Brain microvascular endothelial cell (primary cell): ENCODE data around the gene PHACTR1.

Experiments used
- DNase-seq: peaks from one replicate; pipeline ENCODE4 v3.0.0-alpha.2; 2020
- H3K27ac ChIP-seq: fragments of 250-450 bp; sonication (Bioruptor Pico); 2 replicates; pipeline ENCODE4 v1.5.1; 2020; ENCODE audit warnings: mild to moderate bottlenecking, moderate library complexity
- H3K27me3 ChIP-seq: fragments of 250-450 bp; sonication (Bioruptor Pico); replicated peaks from 2 replicates; pipeline ENCODE4 v1.5.1; 2020; ENCODE audit warnings: mild to moderate bottlenecking
- H3K36me3 ChIP-seq: fragments of 250-450 bp; sonication (Bioruptor Pico); replicated peaks from 2 replicates; pipeline ENCODE4 v1.5.1; 2020; ENCODE audit warnings: mild to moderate bottlenecking
- H3K4me3 ChIP-seq: 2 replicates; pipeline ENCODE4 v1.5.1; 2011; ENCODE audit warnings: low read depth, mild to moderate bottlenecking, control low read depth, low read length, moderate library complexity
- in situ Hi-C: cut with HindIII; loops from 2 replicates; pipeline ENCODE4 v1.10.0; 2017; ENCODE audit warnings: low sequenced_read_pairs, low pct_ligation_motif_present
- TF ChIP-seq, protein P1 (sequence below): IDR thresholded peaks from 2 replicates; pipeline ENCODE4 v1.5.1; 2011; ENCODE audit warnings: low read depth, mild to moderate bottlenecking, moderate library complexity, low read length, control low read depth, inconsistent platforms; ENCODE audit errors: missing control alignments

Gene PHACTR1

DNA sequence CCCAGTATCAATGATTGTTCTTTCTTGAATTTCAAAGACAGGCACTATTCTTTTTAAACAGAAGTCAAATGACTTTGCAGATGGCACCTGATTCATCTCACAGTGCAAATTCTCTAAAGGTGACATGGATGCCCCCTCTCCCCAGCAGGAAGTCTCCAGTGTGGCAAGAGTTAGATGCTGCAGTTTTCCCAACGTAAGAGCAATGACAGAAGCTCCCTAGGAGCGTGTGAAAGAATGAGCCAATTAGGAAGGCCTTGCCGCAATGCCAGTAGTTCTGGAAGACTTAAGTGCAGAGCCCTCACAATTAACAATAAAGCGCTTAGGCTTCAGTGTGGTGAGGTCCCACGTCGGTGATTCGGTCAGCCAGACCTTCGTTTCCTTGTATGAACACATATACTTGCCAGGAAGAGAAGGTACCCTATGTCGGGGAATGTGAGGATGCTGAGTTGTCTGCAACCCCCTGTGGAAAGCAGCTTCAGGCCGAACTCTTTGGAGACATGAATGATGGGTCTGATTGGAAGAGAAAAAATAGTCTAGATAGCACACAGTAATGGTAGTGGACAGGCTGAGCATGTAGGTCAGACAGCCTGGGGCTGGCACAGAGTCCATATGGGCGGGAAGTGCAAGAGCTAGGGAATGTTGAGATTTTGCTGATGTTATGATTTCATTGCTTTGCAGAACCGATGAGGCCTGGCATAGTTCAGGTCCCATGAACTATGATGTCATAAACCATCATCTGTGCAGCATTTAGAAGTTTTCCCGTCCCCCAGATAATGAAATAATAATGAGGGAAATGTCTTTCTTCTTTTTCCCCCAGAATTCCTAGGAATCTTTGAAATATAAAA is 132.6 kb downstream of the PHACTR1 start:
- Histone ChIP-seq H3K27ac (no peak overlapping the region), H3K4me3 (no peak overlapping the region), H3K27me3 (no peaks in the 10 kb centered on the region), H3K36me3 (no peaks in the 10 kb centered on the region)
- TF ChIP-seq, protein P1, sequence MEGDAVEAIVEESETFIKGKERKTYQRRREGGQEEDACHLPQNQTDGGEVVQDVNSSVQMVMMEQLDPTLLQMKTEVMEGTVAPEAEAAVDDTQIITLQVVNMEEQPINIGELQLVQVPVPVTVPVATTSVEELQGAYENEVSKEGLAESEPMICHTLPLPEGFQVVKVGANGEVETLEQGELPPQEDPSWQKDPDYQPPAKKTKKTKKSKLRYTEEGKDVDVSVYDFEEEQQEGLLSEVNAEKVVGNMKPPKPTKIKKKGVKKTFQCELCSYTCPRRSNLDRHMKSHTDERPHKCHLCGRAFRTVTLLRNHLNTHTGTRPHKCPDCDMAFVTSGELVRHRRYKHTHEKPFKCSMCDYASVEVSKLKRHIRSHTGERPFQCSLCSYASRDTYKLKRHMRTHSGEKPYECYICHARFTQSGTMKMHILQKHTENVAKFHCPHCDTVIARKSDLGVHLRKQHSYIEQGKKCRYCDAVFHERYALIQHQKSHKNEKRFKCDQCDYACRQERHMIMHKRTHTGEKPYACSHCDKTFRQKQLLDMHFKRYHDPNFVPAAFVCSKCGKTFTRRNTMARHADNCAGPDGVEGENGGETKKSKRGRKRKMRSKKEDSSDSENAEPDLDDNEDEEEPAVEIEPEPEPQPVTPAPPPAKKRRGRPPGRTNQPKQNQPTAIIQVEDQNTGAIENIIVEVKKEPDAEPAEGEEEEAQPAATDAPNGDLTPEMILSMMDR, result no peak
- peak; percentile 9 for DNase-seq
- in situ Hi-C loops, result no loop called here

GRCh38 chr6:12849809-12850198 is 133.2 kb downstream of the PHACTR1 start:
- in situ Hi-C loops, result no loop called here
- Histone ChIP-seq H3K27me3 (no peaks in the 10 kb centered on the region), H3K27ac (no peak overlapping the region), H3K4me3 (no peak overlapping the region), H3K36me3 (no peaks in the 10 kb centered on the region)
- DNase-seq, result peak; percentile 5
- TF ChIP-seq, protein P1, result no peak

GRCh38 chr6:12851123-12851695 is 134.6 kb downstream of the PHACTR1 start:
- Histone ChIP-seq H3K4me3 (no peak overlapping the region), H3K27ac (no peak overlapping the region), H3K36me3 (no peaks in the 10 kb centered on the region), H3K27me3 (no peaks in the 10 kb centered on the region)
- DNase-seq, result no peak
- TF ChIP-seq, protein P1, result no peak
- in situ Hi-C loops, result no loop called here

GRCh38 chr6:12861603-12862002 is 145.0 kb downstream of the PHACTR1 start:
- in situ Hi-C loops, result no loop called here
- Histone ChIP-seq H3K4me3 (no peak overlapping the region), H3K27me3 (no peaks in the 10 kb centered on the region), H3K36me3 (no peaks in the 10 kb centered on the region), H3K27ac (no peak overlapping the region)
- TF ChIP-seq, protein P1, result no peak
- DNase-seq, result no peak

DNA sequence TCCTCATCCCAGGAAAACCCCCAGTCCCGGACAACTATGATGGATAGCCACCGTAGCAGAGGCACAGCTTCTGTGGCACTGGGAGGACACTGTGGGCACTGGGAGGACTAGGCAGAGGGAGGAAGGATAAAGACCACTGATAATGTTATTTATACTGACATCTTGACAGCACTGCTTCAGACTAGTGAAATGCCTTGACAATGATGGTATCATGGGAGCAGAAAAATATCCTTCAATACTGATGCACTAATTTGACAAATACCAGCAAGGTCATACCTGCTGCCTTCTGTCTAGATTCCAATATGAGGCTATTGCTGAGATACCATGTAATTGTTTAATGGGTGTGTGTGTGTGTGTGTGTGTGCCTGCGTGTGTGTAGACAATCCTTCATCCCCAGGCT is 148.6 kb downstream of the PHACTR1 start:
- no peaks in the 10 kb centered on the region for H3K36me3 ChIP-seq
- in situ Hi-C loops, result no loop called here
- H3K4me3 ChIP-seq, result no peak overlapping the region
- no peak for DNase-seq
- H3K27ac ChIP-seq, result no peak overlapping the region
- no peaks in the 10 kb centered on the region for H3K27me3 ChIP-seq
- TF ChIP-seq, protein P1, result no peak

- Histone ChIP-seq H3K4me3 (no peak overlapping the region), H3K36me3 (no peaks in the 10 kb centered on the region), H3K27ac (no peak overlapping the region), H3K27me3 (no peaks in the 10 kb centered on the region)
- TF ChIP-seq, protein P1, result no peak
- in situ Hi-C loops, result no loop called here
- DNase-seq, result no peak
These were observed 149.2 kb downstream of the PHACTR1 start for GRCh38 chr6:12865671-12866181.
